ENCODE measurements around the gene HOXA6.

Gene HOXA6

GRCh38 chr7:27184337-27185012 lies 36.9 kb upstream of the HOXA6 start:
- no peak for DNase-seq

- DNase-seq, result no peak
Measured at GRCh38 chr7:27183682-27184336, 36.2 kb upstream of the HOXA6 start.

GRCh38 chr7:27182861-27183681 lies 35.5 kb upstream of the HOXA6 start:
- DNase-seq, result no peak

- DNase-seq, result no peak
Measured at GRCh38 chr7:27182285-27182841, 34.8 kb upstream of the HOXA6 start.

GRCh38 chr7:27181795-27182275 lies 34.3 kb upstream of the HOXA6 start:
- no peak for DNase-seq

- DNase-seq, result no peak
Measured at GRCh38 chr7:27180431-27181420, 33.2 kb upstream of the HOXA6 start.

GRCh38 chr7:27179503-27180430 lies 32.2 kb upstream of the HOXA6 start:
- peak; percentile 56 to 62 for DNase-seq

- DNase-seq, result no peak
Measured at GRCh38 chr7:27179030-27179429, 31.5 kb upstream of the HOXA6 start.

- no peak for DNase-seq
Measured at GRCh38 chr7:27178366-27178765, 30.8 kb upstream of the HOXA6 start.

GRCh38 chr7:27177795-27178320 lies 30.3 kb upstream of the HOXA6 start:
- no peak for DNase-seq

- no peak for DNase-seq
Measured at GRCh38 chr7:27176962-27177794, 29.6 kb upstream of the HOXA6 start.

GRCh38 chr7:27176524-27176845 lies 28.9 kb upstream of the HOXA6 start:
- no peak for DNase-seq

- no peak for DNase-seq
Measured at GRCh38 chr7:27175626-27176523, 28.3 kb upstream of the HOXA6 start.

GRCh38 chr7:27174874-27175625 lies 27.5 kb upstream of the HOXA6 start:
- DNase-seq, result no peak

- DNase-seq, result no peak
Measured at GRCh38 chr7:27173956-27174873, 26.6 kb upstream of the HOXA6 start, which contains the start of gene HOXA10. HOXA10 (minus strand) TSS chr7:27174320; CDS start chr7:27174306, 14 bp downstream.

- DNase-seq, result peak in 1 of 2 donors; percentile 44
Measured at GRCh38 chr7:27173511-27173955, 26.0 kb upstream of the HOXA6 start.
